Endometrial microvascular endothelial cells (primary cell): ENCODE measurements around the gene TGM3. TPM values are rescaled to one million over a fixed set of nuclear protein-coding genes. Genes with fewer than 3 reads are reported as not detected.

Source experiments
- in situ Hi-C: cut with HindIII; loops from 2 replicates; pipeline ENCODE4 v1.10.0; 2017; ENCODE audit warnings: low sequenced_read_pairs, low pct_unique_long_range_greater_than_20kb; ENCODE audit errors: inconsistent ontology term
- total RNA-seq: library from RNA; depleted of rRNA; stranded (reverse); fragments of >200 nt; gene quantifications from one replicate; pipeline ENCODE4 v1.2.3, GENCODE V29; 2015; ENCODE audit errors: inconsistent ontology term

The TGM3 gene
- total RNA-seq, 1 donor from 2014 or later = not detected

GRCh38 chr20:2330090-2330695, 34.4 kb downstream of the TGM3 start:
- in situ Hi-C loops = no loop called here

- in situ Hi-C loops = no loop called here
Measured at GRCh38 chr20:2331106-2331505, 35.3 kb downstream of the TGM3 start.

GRCh38 chr20:2331901-2332565, 36.2 kb downstream of the TGM3 start:
- in situ Hi-C loops = no loop called here

GRCh38 chr20:2332711-2333110, 36.9 kb downstream of the TGM3 start:
- in situ Hi-C loops = no loop called here

GRCh38 chr20:2333821-2334220, 38.0 kb downstream of the TGM3 start:
- in situ Hi-C loops = no loop called here

- in situ Hi-C loops = no loop called here
Measured at GRCh38 chr20:2335096-2335870, 39.5 kb downstream of the TGM3 start.

GRCh38 chr20:2336471-2336870, 40.7 kb downstream of the TGM3 start:
- in situ Hi-C loops = no loop called here

- in situ Hi-C loops = no loop called here
Measured at GRCh38 chr20:2337142-2337541, 41.3 kb downstream of the TGM3 start.

GRCh38 chr20:2338411-2339066, 42.7 kb downstream of the TGM3 start:
- in situ Hi-C loops = no loop called here

- in situ Hi-C loops = no loop called here
Measured at GRCh38 chr20:2340136-2340535, 44.3 kb downstream of the TGM3 start.

GRCh38 chr20:2340823-2341222, 45.0 kb downstream of the TGM3 start:
- in situ Hi-C loops = no loop called here

GRCh38 chr20:2341336-2341735, 45.5 kb downstream of the TGM3 start:
- in situ Hi-C loops = no loop called here

- in situ Hi-C loops = no loop called here
Measured at GRCh38 chr20:2342243-2342642, 46.4 kb downstream of the TGM3 start.

GRCh38 chr20:2346188-2346587, 50.4 kb downstream of the TGM3 start:
- in situ Hi-C loops = no loop called here

GRCh38 chr20:2348336-2348735, 52.5 kb downstream of the TGM3 start:
- in situ Hi-C loops = no loop called here

- in situ Hi-C loops = no loop called here
Measured at GRCh38 chr20:2349801-2350200, 54.0 kb downstream of the TGM3 start.

- in situ Hi-C loops = no loop called here
Measured at GRCh38 chr20:2350606-2351005, 54.8 kb downstream of the TGM3 start.

GRCh38 chr20:2353231-2353630, 57.4 kb downstream of the TGM3 start:
- in situ Hi-C loops = no loop called here

GRCh38 chr20:2357114-2357513, 61.3 kb downstream of the TGM3 start:
- in situ Hi-C loops = no loop called here

- in situ Hi-C loops = no loop called here
Measured at GRCh38 chr20:2358006-2358405, 62.2 kb downstream of the TGM3 start.
